Measurements from ENCODE around the gene NSDHL.

Gene NSDHL

DNA sequence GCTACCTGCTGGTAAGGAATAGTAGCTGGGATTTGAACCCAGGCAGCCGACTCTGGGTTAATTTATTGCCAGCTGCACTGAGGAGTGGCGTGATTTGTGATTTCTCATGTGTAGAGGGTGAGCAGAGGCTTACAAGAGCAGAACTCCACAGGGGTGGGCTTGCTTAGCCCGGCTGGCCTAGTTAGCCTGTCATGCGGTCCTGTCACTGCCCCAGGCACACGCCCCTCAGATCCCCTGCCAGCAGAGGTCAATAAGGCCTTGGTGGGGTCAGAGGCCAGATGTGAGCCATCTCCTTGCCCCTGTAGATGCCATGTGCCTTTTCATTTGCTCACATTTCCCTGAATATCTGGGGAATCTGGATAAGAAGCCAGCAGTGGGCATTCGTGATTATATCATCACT, 13.4 kb downstream of the NSDHL start:
- no peak for DNase-seq (ENCODE audit: low read depth in 3 of 3)

DNA sequence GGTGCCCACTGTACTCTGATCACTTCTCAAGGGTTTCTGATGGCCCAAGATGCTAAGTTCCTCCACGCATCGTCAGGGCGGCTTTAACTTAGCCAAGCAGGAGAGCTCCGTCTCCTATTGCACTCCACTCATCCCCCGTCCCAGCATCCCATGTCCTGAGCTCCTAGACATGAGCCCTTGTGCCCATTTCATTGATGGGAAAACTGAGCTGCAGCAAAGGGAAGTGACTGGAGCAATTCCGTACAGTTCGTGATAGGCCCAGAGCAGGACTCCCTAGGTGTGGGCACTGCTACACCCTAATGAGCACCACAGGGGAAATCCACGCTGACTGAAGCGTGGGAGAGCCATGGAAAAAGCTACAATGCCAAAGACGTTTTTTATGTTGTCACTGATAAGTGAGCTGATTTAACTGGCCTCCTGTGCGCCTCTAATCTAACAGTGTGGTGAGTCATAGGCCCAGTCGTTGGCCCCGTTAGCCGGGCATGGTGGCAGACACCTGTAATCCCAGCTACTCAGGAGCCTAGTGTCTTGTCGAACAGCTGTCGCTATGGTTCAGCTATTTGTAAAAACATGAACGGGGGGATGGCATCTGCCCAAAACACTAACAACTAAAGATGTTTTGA, 14.9 kb downstream of the NSDHL start:
- DNase-seq (ENCODE audit: low read depth in 3 of 3), result no peak

DNA sequence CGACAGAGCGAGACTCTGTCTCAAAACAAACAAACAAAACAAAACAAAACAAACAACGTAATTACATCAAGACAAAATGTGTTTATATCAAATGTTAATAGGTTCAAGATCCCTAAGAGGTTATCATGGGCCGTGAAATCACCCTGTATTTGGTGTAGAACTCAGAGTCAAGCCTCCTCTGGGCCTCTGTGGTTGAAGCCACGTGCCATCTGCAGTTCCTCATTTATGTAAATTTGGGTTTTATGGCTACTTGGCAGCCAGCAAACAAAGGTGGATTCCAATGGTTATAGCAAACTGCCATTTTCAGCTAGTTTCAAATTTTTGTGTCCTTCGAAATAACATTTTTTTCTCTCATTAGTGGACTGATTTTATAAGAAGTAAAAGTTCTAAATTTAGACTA, 16.4 kb downstream of the NSDHL start:
- DNase-seq (ENCODE audit: low read depth in 3 of 3), result no peak

GRCh38 chrX:152850465-152850864, 19.6 kb downstream of the NSDHL start:
- DNase-seq (ENCODE audit: low read depth in 3 of 3), result no peak

GRCh38 chrX:152853986-152854385, 23.1 kb downstream of the NSDHL start:
- DNase-seq (ENCODE audit: low read depth in 3 of 3), result no peak

- DNase-seq (ENCODE audit: low read depth in 3 of 3), result no peak
Observed at GRCh38 chrX:152861116-152861515, 30.3 kb downstream of the NSDHL start.

- DNase-seq (ENCODE audit: low read depth in 3 of 3), result no peak
Observed at GRCh38 chrX:152861826-152862225, 31.0 kb downstream of the NSDHL start.

- DNase-seq (ENCODE audit: low read depth in 3 of 3), result no peak
Observed at GRCh38 chrX:152865232-152865920, 34.5 kb downstream of the NSDHL start.

GRCh38 chrX:152866386-152866785, 35.5 kb downstream of the NSDHL start:
- no peak for DNase-seq (ENCODE audit: low read depth in 3 of 3)

GRCh38 chrX:152869972-152870371, 39.1 kb downstream of the NSDHL start:
- no peak for DNase-seq (ENCODE audit: low read depth in 3 of 3)

DNA sequence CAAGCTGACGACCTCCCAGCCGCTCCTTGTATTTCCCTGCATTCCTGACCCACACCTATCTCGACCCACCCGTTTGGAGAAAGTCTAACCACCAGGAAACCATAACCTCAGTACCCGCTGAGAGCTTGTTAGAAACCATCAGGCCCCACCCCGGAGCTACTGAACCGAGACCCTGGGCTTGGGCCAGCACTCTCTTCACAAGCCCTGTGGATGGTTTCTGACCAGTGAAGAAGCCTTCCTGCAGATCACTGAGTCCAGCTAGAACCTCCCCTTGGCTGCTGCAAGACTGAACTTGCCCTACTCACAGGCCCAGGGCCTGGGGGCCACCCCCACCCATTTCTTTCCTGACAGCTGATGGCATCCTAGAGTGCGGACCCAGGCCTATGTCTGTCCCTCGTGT, 40.4 kb downstream of the NSDHL start:
- no peak for DNase-seq (ENCODE audit: low read depth in 3 of 3)

GRCh38 chrX:152872522-152872921, 41.7 kb downstream of the NSDHL start:
- DNase-seq (ENCODE audit: low read depth in 3 of 3), result no peak

DNA sequence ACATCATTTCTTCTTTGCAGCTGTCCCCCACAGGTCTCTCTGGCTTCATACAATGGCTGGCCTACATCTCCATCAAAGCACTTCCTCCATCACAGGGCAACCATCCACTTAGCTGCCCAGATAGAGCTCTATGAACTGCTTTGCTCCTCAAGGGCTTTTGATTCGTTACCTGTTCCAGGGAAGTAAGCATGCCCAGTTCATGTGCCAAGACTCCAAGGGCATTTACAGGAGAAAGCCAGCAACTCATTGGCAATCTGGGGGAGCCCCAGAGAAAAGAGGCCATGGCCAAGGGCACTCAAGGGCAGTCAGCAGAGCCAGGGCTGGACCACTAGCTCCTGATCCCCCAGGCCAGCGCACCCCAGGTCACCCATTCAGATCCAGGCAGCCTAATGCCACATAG, 42.5 kb downstream of the NSDHL start:
- no peak for DNase-seq (ENCODE audit: low read depth in 3 of 3)

DNA sequence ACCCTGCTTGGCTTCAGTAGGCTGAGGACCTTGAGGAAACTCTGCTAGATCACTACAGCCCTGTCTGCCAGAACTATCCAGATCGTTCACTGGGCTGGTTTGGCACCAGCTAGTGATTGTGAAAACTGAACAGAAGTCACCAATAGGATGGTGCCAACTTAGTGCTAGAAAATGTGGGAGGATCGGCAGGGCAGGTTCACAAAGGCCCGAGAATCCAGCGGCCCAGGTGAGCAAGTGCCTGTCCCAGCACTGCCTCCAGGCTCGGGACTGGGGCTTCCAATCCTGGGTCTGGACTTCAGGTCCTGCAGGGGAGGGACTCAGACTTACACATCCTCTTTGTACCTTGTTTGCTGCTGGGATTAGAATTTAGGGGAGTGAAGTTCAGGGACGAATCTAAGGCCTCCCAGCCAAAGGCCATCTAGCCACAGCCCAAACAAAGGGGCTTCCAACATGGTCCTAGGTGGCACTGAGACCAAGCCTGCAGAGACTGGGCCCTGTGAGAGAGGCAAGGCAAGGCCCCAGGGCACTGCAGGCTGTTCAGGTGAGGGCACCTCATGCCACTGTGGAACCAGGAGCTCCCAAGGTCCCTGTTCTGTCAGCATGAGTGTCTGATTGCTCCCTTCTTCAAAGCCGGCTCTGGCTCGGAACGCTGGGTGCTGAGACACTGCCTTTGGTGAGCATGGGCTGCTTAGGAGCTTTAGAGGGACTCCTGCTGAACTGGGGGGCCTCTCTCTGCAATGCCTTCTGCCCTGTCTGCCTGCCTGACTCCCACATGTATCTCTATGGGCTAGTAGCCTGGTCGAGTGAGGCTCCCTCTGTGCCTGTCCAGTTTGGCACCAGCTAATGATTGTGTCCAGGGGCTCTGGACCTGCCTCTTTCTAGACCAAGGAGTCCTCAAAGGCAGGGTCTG, 46.3 kb downstream of the NSDHL start:
- DNase-seq (ENCODE audit: low read depth in 3 of 3), result no peak

- DNase-seq (ENCODE audit: low read depth in 3 of 3), result no peak
Observed at GRCh38 chrX:152878976-152879755, 48.3 kb downstream of the NSDHL start.

GRCh38 chrX:152881289-152881688, 50.4 kb downstream of the NSDHL start:
- DNase-seq (ENCODE audit: low read depth in 3 of 3), result no peak

GRCh38 chrX:152884171-152884570, 53.3 kb downstream of the NSDHL start:
- no peak for DNase-seq (ENCODE audit: low read depth in 3 of 3)

DNA sequence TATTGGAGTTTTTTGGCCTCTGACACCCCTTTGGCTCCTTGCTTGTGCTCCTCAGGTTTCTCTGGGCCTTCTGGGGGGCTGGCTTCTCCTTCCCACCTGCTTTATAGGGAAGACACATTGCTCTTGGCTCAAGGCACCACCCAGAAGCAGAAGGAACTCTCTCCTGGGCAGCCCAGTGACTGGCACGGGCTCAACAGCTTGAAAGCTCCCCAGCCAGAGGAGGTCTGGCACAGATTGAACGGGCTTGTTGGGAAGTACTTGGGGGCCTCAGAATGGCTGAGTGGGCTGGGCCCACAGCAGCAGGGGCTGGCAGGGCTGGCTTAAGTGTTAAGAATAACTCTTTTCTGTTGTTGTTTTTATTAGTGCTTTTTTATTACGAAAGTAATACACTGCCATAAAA, 55.9 kb downstream of the NSDHL start:
- DNase-seq (ENCODE audit: low read depth in 3 of 3), result no peak

DNA sequence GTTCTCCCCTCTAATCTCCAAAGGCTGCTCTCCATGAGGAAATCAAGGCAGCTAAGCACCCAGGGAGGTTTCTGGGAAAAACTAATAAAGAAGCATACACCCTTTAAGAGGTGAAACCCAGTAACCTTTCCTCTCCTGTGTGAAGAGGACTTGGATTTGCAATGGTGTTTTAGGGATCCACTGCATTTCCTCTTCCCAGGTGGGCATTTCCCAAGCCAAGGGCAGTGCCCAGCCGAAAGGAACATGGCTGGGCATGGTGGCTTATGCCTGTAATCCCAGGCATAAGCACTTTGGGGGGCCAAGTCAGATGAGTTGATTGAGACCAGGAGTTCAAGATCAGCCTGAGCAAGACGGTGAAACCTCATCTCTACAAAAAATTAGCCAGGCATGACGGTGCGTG, 61.6 kb downstream of the NSDHL start:
- DNase-seq (ENCODE audit: low read depth in 3 of 3), result no peak

DNA sequence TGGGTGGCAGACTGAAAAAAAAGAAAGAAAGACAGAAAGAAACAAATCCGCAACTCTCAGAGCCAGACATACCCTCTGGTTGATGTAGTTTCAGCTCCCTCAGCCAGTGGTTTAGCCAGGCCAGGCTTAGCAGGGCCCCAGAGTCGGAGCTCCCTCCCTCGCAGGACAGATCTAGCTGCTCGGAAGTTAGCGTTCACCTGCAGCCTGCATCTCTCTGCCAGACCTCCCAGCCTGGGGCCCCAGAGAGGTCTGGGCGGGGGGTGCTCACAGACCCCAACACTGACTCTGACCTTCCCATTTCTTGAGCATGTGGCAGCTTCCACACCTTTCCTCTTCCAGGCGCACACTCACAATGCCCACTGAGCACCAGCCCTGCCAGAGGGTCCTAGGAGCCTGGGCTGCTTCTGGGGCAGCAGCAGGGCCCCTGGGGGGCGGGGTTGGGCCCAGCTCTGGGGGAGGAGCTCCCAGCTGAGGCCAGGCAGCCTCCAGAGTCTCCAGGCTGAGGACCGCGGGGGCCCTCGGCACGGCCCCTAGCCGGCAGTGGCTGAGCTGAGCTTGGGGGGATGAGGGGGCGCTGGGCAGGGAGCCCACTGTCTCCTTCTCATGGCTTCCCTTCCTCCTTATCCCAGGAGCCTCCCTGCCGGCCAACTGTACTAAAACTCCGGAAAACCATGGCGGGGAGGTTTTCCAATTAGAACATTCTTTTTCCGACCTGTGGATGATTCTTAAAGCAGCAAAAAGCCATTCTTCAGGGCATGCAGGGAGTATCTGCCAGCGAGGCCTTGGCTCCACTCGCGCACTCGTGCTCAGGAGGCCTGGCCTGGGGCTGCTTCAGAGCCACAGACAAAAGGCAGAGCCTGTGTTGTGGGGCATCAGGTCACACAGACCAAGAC, 62.4 kb downstream of the NSDHL start:
- DNase-seq (ENCODE audit: low read depth in 3 of 3), result no peak

All from stimulated activated CD4-positive, alpha-beta T cell treated with anti-CD3 and anti-CD28 coated beads, TNF-alpha, amount 100 ng/mL, for 4 hours (primary cell).